ENCODE measurements around the gene KIF19. TPM values are rescaled to one million over a fixed set of nuclear protein-coding genes. Genes with fewer than 3 reads are reported as not detected.

The KIF19 gene
- total RNA-seq, 1 donor from 2014 or later: 2.2 TPM

DNA sequence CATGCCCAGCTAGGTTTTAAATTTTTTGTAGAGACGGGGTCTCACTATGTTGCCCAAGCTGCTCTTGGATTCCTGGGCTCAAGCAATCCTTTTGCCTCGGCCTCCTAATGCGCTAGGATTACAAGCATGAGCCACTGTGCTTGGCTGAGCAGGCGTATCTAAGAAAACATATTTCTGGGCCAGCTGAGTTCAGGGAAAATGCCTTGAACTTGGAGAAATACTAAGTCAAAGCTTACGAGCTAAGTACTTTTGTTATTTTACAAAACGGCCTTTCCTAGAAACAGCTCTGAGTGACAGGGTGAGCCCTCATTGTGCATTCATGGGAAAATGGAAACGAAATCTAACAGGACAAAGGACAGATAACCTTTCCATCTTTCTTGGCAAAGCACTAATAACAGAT, 27.2 kb upstream of the KIF19 start:
- peaks cover 2% of the 10 kb centered on the region for H3K9me3 Mint-ChIP-seq (ENCODE audit: low read depth)
- TF ChIP-seq, protein P1, sequence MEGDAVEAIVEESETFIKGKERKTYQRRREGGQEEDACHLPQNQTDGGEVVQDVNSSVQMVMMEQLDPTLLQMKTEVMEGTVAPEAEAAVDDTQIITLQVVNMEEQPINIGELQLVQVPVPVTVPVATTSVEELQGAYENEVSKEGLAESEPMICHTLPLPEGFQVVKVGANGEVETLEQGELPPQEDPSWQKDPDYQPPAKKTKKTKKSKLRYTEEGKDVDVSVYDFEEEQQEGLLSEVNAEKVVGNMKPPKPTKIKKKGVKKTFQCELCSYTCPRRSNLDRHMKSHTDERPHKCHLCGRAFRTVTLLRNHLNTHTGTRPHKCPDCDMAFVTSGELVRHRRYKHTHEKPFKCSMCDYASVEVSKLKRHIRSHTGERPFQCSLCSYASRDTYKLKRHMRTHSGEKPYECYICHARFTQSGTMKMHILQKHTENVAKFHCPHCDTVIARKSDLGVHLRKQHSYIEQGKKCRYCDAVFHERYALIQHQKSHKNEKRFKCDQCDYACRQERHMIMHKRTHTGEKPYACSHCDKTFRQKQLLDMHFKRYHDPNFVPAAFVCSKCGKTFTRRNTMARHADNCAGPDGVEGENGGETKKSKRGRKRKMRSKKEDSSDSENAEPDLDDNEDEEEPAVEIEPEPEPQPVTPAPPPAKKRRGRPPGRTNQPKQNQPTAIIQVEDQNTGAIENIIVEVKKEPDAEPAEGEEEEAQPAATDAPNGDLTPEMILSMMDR (IDR thresholded peaks at IDR 0.05; ENCODE audit: unreplicated experiment): no peak
- H3K4me1 Mint-ChIP-seq (ENCODE audit: low read depth): peaks cover 9% of the 10 kb centered on the region
- H3K4me3 Mint-ChIP-seq (ENCODE audit: low read depth): no peak overlapping the region
- H3K27me3 Mint-ChIP-seq: peaks cover 15% of the 10 kb centered on the region
- no peaks in the 10 kb centered on the region for H3K36me3 Mint-ChIP-seq (ENCODE audit: insufficient read depth)
- DNase-seq (ENCODE audit: low spot score, unreplicated experiment): no peak
- H3K27ac Mint-ChIP-seq: no peak overlapping the region

DNA sequence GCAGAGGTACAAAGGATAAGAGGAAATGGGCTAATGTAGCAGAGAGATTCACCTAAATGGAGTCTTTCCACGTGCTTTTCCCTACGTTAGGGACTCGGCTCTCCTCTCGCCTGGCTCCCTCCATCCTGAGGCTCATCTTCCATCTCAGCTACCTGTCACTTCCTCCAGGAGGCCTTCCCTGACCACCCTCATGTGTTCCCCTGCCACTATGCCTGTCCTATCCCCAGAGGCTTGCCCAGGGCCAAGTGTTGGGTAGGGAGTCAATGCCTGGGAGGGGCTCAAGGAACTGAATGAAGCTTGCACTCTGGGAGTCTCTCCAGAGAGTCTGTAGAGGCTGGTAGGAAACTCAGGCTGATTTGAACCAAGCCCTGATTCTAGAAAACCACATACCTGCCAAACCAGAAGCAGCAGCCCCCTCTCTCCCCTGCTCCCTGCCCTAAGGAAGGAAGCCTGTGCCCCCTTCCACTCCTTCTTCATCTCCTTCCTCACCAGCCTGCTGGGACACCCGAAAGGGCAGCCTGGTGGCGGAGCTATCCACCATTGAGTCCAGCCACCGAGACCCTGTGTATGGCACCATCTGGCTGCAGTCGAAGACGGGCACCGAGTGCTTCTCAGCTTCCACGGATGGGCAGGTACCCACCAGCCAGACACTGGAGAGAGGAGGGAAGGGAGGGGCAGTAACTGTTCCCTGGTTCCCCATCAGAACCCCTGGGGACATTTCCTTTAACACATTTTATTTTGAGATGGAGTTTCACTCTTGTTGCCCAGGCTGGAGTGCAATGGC, 26.6 kb upstream of the KIF19 start:
- no peak for DNase-seq (ENCODE audit: low spot score, unreplicated experiment)
- Mint-ChIP-seq H3K27me3 (peaks cover 15% of the 10 kb centered on the region), H3K36me3 (ENCODE audit: insufficient read depth) (no peaks in the 10 kb centered on the region), H3K27ac (no peak overlapping the region), H3K4me3 (ENCODE audit: low read depth) (no peak overlapping the region), H3K4me1 (ENCODE audit: low read depth) (peaks cover 9% of the 10 kb centered on the region), H3K9me3 (ENCODE audit: low read depth) (peaks cover 2% of the 10 kb centered on the region)
- TF ChIP-seq, protein P1 (IDR thresholded peaks at IDR 0.05; ENCODE audit: unreplicated experiment): no peak

DNA sequence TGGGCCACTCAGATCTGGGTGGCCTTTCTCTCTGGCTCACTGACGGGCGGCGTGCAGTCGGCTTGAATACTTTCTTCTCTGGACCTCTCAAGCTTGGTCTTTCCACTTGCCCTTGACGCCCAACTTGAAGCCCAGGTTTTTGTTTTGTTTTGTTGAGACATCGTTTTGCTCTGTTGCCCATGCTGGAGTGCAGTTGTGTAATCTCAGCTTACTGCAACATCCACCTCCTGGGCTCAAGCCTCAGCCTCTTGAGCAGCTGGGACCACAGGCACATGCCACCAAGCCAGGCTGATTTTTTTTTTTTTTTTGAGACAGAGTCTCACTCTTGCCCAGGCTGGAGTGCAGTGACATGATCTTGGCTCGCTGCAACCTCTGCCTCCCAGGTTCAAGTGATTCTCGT, 22.7 kb upstream of the KIF19 start:
- H3K9me3 Mint-ChIP-seq (ENCODE audit: low read depth): no peaks in the 10 kb centered on the region
- no peak overlapping the region for H3K4me3 Mint-ChIP-seq (ENCODE audit: low read depth)
- no peak for DNase-seq (ENCODE audit: low spot score, unreplicated experiment)
- H3K27me3 Mint-ChIP-seq: peaks cover 14% of the 10 kb centered on the region
- H3K4me1 Mint-ChIP-seq (ENCODE audit: low read depth): no peaks in the 10 kb centered on the region
- TF ChIP-seq, protein P1 (IDR thresholded peaks at IDR 0.05; ENCODE audit: unreplicated experiment): no peak
- no peaks in the 10 kb centered on the region for H3K36me3 Mint-ChIP-seq (ENCODE audit: insufficient read depth)
- no peak overlapping the region for H3K27ac Mint-ChIP-seq

DNA sequence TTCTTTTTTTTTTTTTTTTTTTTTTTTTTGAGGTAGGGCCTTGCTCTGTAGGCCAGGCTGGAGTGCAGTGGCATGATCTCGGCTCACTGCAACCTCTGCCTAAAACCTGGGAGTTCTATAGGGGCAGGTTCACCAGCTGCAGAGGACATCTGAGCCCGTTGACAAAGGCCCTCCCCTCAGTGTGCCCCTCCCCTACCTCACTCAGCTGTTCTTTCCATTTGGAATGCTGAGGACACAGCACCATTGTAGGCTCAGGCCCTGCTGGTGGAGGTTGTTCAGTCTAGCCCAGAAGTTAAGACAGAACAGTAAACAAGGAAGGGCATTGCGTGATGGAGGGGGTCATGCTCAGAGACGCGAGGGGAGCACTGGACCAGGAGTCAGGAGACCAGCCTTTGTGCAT, 21.8 kb upstream of the KIF19 start:
- Mint-ChIP-seq H3K9me3 (ENCODE audit: low read depth) (no peaks in the 10 kb centered on the region), H3K4me1 (ENCODE audit: low read depth) (no peaks in the 10 kb centered on the region), H3K27ac (no peak overlapping the region), H3K36me3 (ENCODE audit: insufficient read depth) (no peaks in the 10 kb centered on the region), H3K4me3 (ENCODE audit: low read depth) (no peak overlapping the region), H3K27me3 (peaks cover 13% of the 10 kb centered on the region)
- TF ChIP-seq, protein P1 (IDR thresholded peaks at IDR 0.05; ENCODE audit: unreplicated experiment): no peak
- DNase-seq (ENCODE audit: low spot score, unreplicated experiment): no peak

DNA sequence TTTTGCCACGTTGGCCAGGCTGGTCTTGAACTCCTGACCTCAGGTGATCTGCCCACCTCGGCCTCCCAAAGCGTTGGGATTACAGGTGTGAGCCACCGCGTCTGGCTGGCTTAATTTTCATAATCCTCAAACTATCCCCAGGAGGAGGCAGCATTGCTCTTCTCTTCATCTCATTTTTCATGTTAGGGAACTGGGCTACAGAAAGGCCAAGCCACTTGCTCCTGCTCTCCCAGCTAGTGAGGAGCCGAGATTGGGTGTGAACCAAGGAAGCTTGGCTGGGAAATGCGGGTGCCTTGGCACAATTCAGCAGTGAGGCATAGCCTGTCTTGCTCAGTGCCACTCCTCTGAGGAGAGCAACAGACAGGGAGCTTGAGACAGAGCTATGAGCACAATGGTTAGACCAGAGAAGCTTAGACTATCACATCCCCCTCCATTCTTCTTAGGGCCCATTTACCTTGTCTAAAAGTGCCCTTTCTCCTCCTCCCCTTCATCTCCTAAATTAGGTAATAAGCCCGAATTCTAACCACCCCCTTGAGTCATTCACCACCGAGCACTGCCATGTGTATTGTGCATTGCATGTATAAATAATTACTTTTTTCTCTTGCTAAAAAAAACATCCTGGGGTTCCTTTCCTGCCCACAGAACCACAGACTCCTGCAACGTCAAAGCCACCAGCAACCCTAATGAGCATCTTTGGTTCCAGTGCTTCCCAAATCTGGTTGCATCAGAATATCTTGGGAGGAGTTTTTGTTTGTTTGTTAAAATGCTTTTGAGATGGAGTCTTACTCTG, 20.0 kb upstream of the KIF19 start:
- Mint-ChIP-seq H3K27me3 (peaks cover 8% of the 10 kb centered on the region), H3K27ac (no peak overlapping the region), H3K9me3 (ENCODE audit: low read depth) (no peaks in the 10 kb centered on the region), H3K4me3 (ENCODE audit: low read depth) (no peak overlapping the region), H3K36me3 (ENCODE audit: insufficient read depth) (no peaks in the 10 kb centered on the region), H3K4me1 (ENCODE audit: low read depth) (no peaks in the 10 kb centered on the region)
- DNase-seq (ENCODE audit: low spot score, unreplicated experiment): no peak
- TF ChIP-seq, protein P1 (IDR thresholded peaks at IDR 0.05; ENCODE audit: unreplicated experiment): peak; percentile 23

Measured in progenitor cell of endocrine pancreas (in vitro differentiated cells).